K562 treated with DMSO at 1 percent for 48 hours (cell line): Measurements from ENCODE around the gene PLAC8. TPM values are rescaled to one million over a fixed set of nuclear protein-coding genes. Genes with fewer than 3 reads are reported as not detected.

ENCODE experiments used
- total RNA-seq: library from RNA; unstranded; fragments of 300-600 nt; gene quantifications from 2 replicates; pipeline ENCODE4 v1.2.3, GENCODE V29; 2022; ENCODE audit warnings: low replicate concordance; ENCODE audit errors: extremely low read depth

The PLAC8 gene, protein sequence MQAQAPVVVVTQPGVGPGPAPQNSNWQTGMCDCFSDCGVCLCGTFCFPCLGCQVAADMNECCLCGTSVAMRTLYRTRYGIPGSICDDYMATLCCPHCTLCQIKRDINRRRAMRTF
- total RNA-seq: not detected in 2 replicates

DNA sequence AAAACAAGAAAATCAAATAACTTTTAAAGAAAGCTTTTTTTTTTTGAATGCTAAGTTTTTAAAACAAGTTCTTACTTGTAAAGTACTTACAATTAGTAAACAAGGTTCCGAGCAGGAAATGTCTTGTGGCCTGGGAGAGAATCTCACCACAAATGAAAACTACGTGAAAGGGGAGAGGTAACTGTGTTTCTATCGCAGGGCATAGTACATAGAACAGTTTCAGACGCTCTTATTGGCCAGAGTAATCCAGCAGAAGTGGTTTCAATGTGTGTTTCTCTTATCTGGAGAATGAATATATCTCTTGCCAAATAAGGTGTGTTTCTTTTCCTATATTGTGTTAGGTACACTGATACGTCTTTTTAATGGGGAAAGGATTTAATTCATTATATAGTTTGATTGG lies at the start of gene PLAC8:
PLAC8 (minus strand) TSS at position 154 of the 400 bp plus-strand sequence. CDS start 6,808 bp downstream, outside the sequence.

Other genes starting within 250 kb of the PLAC8 start
- not detected in 2 replicates for gene SEC31A, start 223.6 kb downstream of the PLAC8 start, total RNA-seq
- not detected in 2 replicates for gene THAP9, start 214.0 kb downstream of the PLAC8 start, total RNA-seq
- not detected in 2 replicates for gene LIN54, start 103.9 kb downstream of the PLAC8 start, total RNA-seq
- not detected in 2 replicates for gene COPS4, start 79.5 kb downstream of the PLAC8 start, total RNA-seq
- not detected in 2 replicates for gene COQ2, start 170.1 kb upstream of the PLAC8 start, total RNA-seq
- gene HPSE, start 220.1 kb upstream of the PLAC8 start, total RNA-seq: not detected in 2 replicates